Activated CD8-positive, alpha-beta memory T cell treated with anti-CD3 and anti-CD28 coated beads, Interleukin-2, amount 50 U/mL, for 24 hours (primary cell): Measurements from ENCODE around the gene FRMPD4.

Experiments
- DNase-seq: peaks from one replicate; pipeline ENCODE4 v3.0.0-alpha.2; 2020; ENCODE audit errors: extremely low read depth

Gene FRMPD4

GRCh38 chrX:12210971-12211370 is 72.7 kb downstream of the FRMPD4 start:
- DNase-seq, result no peak

- DNase-seq, result no peak
Measured at GRCh38 chrX:12223650-12224049, 85.4 kb downstream of the FRMPD4 start.

GRCh38 chrX:12225107-12225506 is 86.8 kb downstream of the FRMPD4 start:
- no peak for DNase-seq

- DNase-seq, result no peak
Measured at GRCh38 chrX:12227412-12228041, 89.3 kb downstream of the FRMPD4 start.

GRCh38 chrX:12228862-12229261 is 90.6 kb downstream of the FRMPD4 start:
- DNase-seq, result no peak

GRCh38 chrX:12229986-12230385 is 91.7 kb downstream of the FRMPD4 start:
- no peak for DNase-seq

- no peak for DNase-seq
Measured at GRCh38 chrX:12234534-12235329, 96.5 kb downstream of the FRMPD4 start.

- no peak for DNase-seq
Measured at GRCh38 chrX:12236156-12236555, 97.9 kb downstream of the FRMPD4 start.

GRCh38 chrX:12237131-12237530 is 98.9 kb downstream of the FRMPD4 start:
- DNase-seq, result no peak

GRCh38 chrX:12237771-12238170 is 99.5 kb downstream of the FRMPD4 start:
- no peak for DNase-seq

GRCh38 chrX:12239356-12240082 is 101.2 kb downstream of the FRMPD4 start:
- DNase-seq, result no peak

- no peak for DNase-seq
Measured at GRCh38 chrX:12240491-12240890, 102.2 kb downstream of the FRMPD4 start.

GRCh38 chrX:12241026-12241425 is 102.8 kb downstream of the FRMPD4 start:
- DNase-seq, result no peak

- no peak for DNase-seq
Measured at GRCh38 chrX:12245650-12246645, 107.7 kb downstream of the FRMPD4 start.

- no peak for DNase-seq
Measured at GRCh38 chrX:12249997-12250396, 111.7 kb downstream of the FRMPD4 start.

- no peak for DNase-seq
Measured at GRCh38 chrX:12263211-12263610, 124.9 kb downstream of the FRMPD4 start.

GRCh38 chrX:12269484-12269883 is 131.2 kb downstream of the FRMPD4 start:
- no peak for DNase-seq

GRCh38 chrX:12278151-12278550 is 139.9 kb downstream of the FRMPD4 start:
- no peak for DNase-seq

- DNase-seq, result no peak
Measured at GRCh38 chrX:12282991-12283390, 144.7 kb downstream of the FRMPD4 start.

- DNase-seq, result no peak
Measured at GRCh38 chrX:12292996-12293765, 154.9 kb downstream of the FRMPD4 start.

GRCh38 chrX:12297353-12297752 is 159.1 kb downstream of the FRMPD4 start:
- DNase-seq, result no peak
